CD8-positive, alpha-beta memory T cell (primary cell): ENCODE measurements around the gene FAM111B. TPM values are rescaled to one million over a fixed set of nuclear protein-coding genes. Genes with fewer than 3 reads are reported as not detected.

ENCODE experiments used
- polyA plus RNA-seq: library from polyadenylated mRNA; unstranded; fragments of 300-500 nt; fragmentation: Illumina TruSeq; gene quantifications from one replicate; pipeline ENCODE4 v1.2.3, GENCODE V29; 2021
- total RNA-seq, 2 experiments: library from RNA; stranded (reverse); gene quantifications; one replicate each; pipeline ENCODE4 v1.2.3, GENCODE V29; 2021

The FAM111B gene
- total and polyA plus RNA-seq, 3 experiments from 2014 or later = 0.12 to 46.5 (median 40.9) TPM

Other genes with a start within 250 kb of the FAM111B start
- not detected for gene GLYATL1, start 167.7 kb upstream of the FAM111B start, total RNA-seq
- gene GLYATL1, start 167.7 kb upstream of the FAM111B start, polyA plus RNA-seq = not detected
- not detected for gene GLYATL1B, start 20.9 kb upstream of the FAM111B start, total RNA-seq
- gene GLYATL1B, start 20.9 kb upstream of the FAM111B start, polyA plus RNA-seq = not detected
- gene FAM111A, start 35.6 kb downstream of the FAM111B start, total RNA-seq = 10 to 100 TPM; 71.1 to 73.5 TPM
- 31.7 TPM for gene FAM111A, start 35.6 kb downstream of the FAM111B start, polyA plus RNA-seq
- under 1 TPM; 0.24 to 0.38 TPM for gene DTX4, start 64.9 kb downstream of the FAM111B start, total RNA-seq
- gene DTX4, start 64.9 kb downstream of the FAM111B start, polyA plus RNA-seq = 0.98 TPM
- 1 to 10 TPM; 1.2 to 1.5 TPM for gene MPEG1, start 105.7 kb downstream of the FAM111B start, total RNA-seq
- gene MPEG1, start 105.7 kb downstream of the FAM111B start, polyA plus RNA-seq = not detected